GM12878 (cell line): ENCODE measurements around the gene ARMH1. TPM values are rescaled to one million over a fixed set of nuclear protein-coding genes. Genes with fewer than 3 reads are reported as not detected.

Experiments used
- ATAC-seq: fragments of 200-7000 bp; cut with Tn5 transposase; 3 replicates; pipeline ENCODE4 v1.9.1; 2020; ENCODE audit warnings: mild to moderate bottlenecking, moderate library complexity
- BruUV-seq: library from RNA; stranded (reverse); fragments of 400-500 nt; replicated peaks from 2 replicates; lab custom pipeline; 2021; lab: Mats Ljungman, UMichigan
- CTCF ChIA-PET: fragments of 300-600 bp; sonication (Branson Sonifier 250); formaldehyde crosslinking; extraction: SDS; loops from one replicate; lab custom pipeline; 2021; ENCODE audit warnings: inconsistent platforms; lab: Yijun Ruan, JAX
- POLR2A ChIA-PET: fragments of 350-600 bp; formaldehyde crosslinking; extraction: SDS; loops from one replicate; lab custom pipeline; 2021; ENCODE audit warnings: inconsistent platforms; lab: Charles Lee
- RAD21 ChIA-PET: fragments of 300-600 bp; sonication (Branson Sonifier 250); formaldehyde crosslinking; loops from one replicate; lab custom pipeline; 2023; ENCODE audit warnings: antibody characterized with exemption; ENCODE audit not compliant: unreplicated experiment; lab: Charles Lee
- SMC1A ChIA-PET: fragments of 300-600 bp; sonication (Branson Sonifier 250); formaldehyde crosslinking; loops from one replicate; lab custom pipeline; 2023; ENCODE audit not compliant: unreplicated experiment, uncharacterized antibody; lab: Charles Lee
- DNase-seq: peaks from one replicate; pipeline ENCODE4 v3.0.0-alpha.2; 2011; ENCODE audit warnings: low read depth, low spot score
- FAIRE-seq: peaks from 3 replicates; lab custom pipeline; 2011; peaks lifted over from hg19 to GRCh38; lab: Jason Lieb, UNC
- H2AFZ ChIP-seq: 2 replicates; pipeline ENCODE4 v1.6.0; 2011; ENCODE audit warnings: low read depth, low read length, control low read depth; ENCODE audit not compliant: control insufficient read depth
- H3K27ac ChIP-seq: 2 replicates; pipeline ENCODE4 v1.5.1; 2011; ENCODE audit warnings: control low read depth; ENCODE audit not compliant: control insufficient read depth, insufficient read depth
- H3K27me3 ChIP-seq, 2 experiments: replicated peaks in 1 of 2; 2 replicates each; pipeline versions ENCODE4 v1.6.0 to v1.6.1; 2011; ENCODE audit warnings: low read length in 1 of 2; ENCODE audit not compliant: control insufficient read depth in 2 of 2, insufficient read depth in 2 of 2
- H3K36me3 ChIP-seq, 2 experiments: 2 replicates each; pipeline ENCODE4 v1.5.1; 2011; ENCODE audit warnings: low read length in 1 of 2; ENCODE audit not compliant: control insufficient read depth in 2 of 2, insufficient read depth in 2 of 2
- H3K4me1 ChIP-seq: 2 replicates; pipeline ENCODE4 v1.6.1; 2011; ENCODE audit warnings: mild to moderate bottlenecking, low read length, moderate library complexity, mixed read lengths; ENCODE audit not compliant: control insufficient read depth, insufficient read depth
- H3K4me2 ChIP-seq: 2 replicates; pipeline ENCODE4 v1.6.0; 2011; ENCODE audit warnings: control low read depth; ENCODE audit not compliant: control insufficient read depth, insufficient read depth
- H3K4me3 ChIP-seq: fragments of 200-600 bp; sonication (generic); 2 replicates; pipeline ENCODE4 v1.5.1; 2016
- H3K79me2 ChIP-seq: 2 replicates; pipeline ENCODE4 v1.6.0; 2011; ENCODE audit warnings: low read length; ENCODE audit not compliant: control insufficient read depth, insufficient read depth
- H3K9ac ChIP-seq: 2 replicates; pipeline ENCODE4 v1.8.0; 2011; ENCODE audit warnings: low read length, control low read depth, mixed read lengths; ENCODE audit not compliant: control insufficient read depth, insufficient read depth
- H3K9me3 ChIP-seq: replicated peaks from 3 replicates; pipeline ENCODE4 v1.5.1; 2011; ENCODE audit warnings: mild to moderate bottlenecking, low read length; ENCODE audit not compliant: control insufficient read depth, insufficient read depth
- H4K20me1 ChIP-seq: 2 replicates; pipeline ENCODE4 v1.6.0; 2011; ENCODE audit not compliant: control insufficient read depth, insufficient read depth
- EED ChIP-seq: sonication (generic); IDR thresholded peaks from 2 replicates; pipeline ENCODE4 v1.6.1; 2016; ENCODE audit warnings: antibody characterized with exemption, low read depth
- NR2F1 ChIP-seq: fragments of 450-650 bp; conservative IDR thresholded peaks from 2 replicates; pipeline ENCODE4 v1.6.1; 2017; ENCODE audit warnings: mild to moderate bottlenecking
- NRF1 ChIP-seq: conservative IDR thresholded peaks from 2 replicates; pipeline ENCODE4 v1.6.1; 2011; ENCODE audit warnings: mild to moderate bottlenecking, low read depth, low read length, improper control_type of control experiment
- POU2F2 ChIP-seq: IDR thresholded peaks from 3 replicates; pipeline ENCODE4 v1.6.1; 2011; ENCODE audit warnings: low read depth, mild to moderate bottlenecking, low read length, borderline replicate concordance
- RAD51 ChIP-seq: fragments of 450-650 bp; IDR thresholded peaks from 2 replicates; pipeline ENCODE4 v1.6.1; 2016; ENCODE audit warnings: moderate library complexity, mild to moderate bottlenecking, inconsistent platforms
- RELB ChIP-seq: fragments of 450-650 bp; IDR thresholded peaks from 2 replicates; pipeline ENCODE4 v1.6.1; 2017; ENCODE audit warnings: low read depth, mild to moderate bottlenecking, moderate library complexity
- RUNX3 ChIP-seq: IDR thresholded peaks from 2 replicates; pipeline ENCODE4 v1.6.1; 2012; ENCODE audit warnings: low read length, inconsistent platforms
- SPI1 ChIP-seq: IDR thresholded peaks from 2 replicates; pipeline ENCODE4 v1.6.1; 2011; ENCODE audit warnings: low read depth, mild to moderate bottlenecking, low read length, moderate library complexity, borderline replicate concordance; ENCODE audit not compliant: insufficient read depth
- STAT3 ChIP-seq: IDR thresholded peaks from 2 replicates; pipeline ENCODE4 v1.6.1; 2011; ENCODE audit warnings: low read depth, low read length, improper control_type of control experiment
- ZSCAN29 ChIP-seq: fragments of 450-650 bp; IDR thresholded peaks from 2 replicates; pipeline ENCODE4 v1.6.1; 2017; ENCODE audit warnings: mild to moderate bottlenecking, moderate library complexity
- WGBS: methylation state at CpG from one replicate; pipeline ENCODE4 v1.1.6; 2016; ENCODE audit warnings: low lambda C conversion rate; ENCODE audit not compliant: insufficient replicate concordance, insufficient coverage; ENCODE audit errors: missing lambda C conversion rate; 5-methylcytosine and 5-hydroxymethylcytosine counted together
- in situ Hi-C: fragments of 300-500 bp; cut with MboI; formaldehyde crosslinking; loops from 9 replicates; pipeline ENCODE4 v1.14.3; 2018; ENCODE audit warnings: mixed read lengths
- intact Hi-C: fragments of 100-400 bp; cut with micrococcal nuclease; formaldehyde crosslinking; loops from one replicate; pipeline ENCODE4 v1.14.2; 2022; ENCODE audit not compliant: unreplicated experiment
- polyA plus RNA-seq, 11 experiments: library from polyadenylated mRNA; depleted of rRNA in 4 of 11; unstranded in 6 of 11; stranded (reverse) in 5 of 11; fragments of >200 nt; fragmentation: Nextera tagmentation in 4 of 11; fragmentation: Illumina TruSeq in 1 of 11; extraction: Ambion mirVana in 4 of 11; extraction: Trizol in 1 of 11; gene quantifications; 1 replicate in 1 of 11; 2 replicates in 10 of 11; pipeline versions ENCODE4 v1.2.1 to v1.2.3, GENCODE V29; 2011 to 2016; ENCODE audit warnings: inconsistent platforms in 2 of 11, missing spikeins in 2 of 11, low read depth in 1 of 11
- total RNA-seq, 4 experiments: library from RNA; depleted of rRNA in 3 of 4; stranded (reverse); fragments of >200 nt in 3 of 4; fragmentation: Illumina TruSeq in 1 of 4; extraction: Trizol in 1 of 4; gene quantifications; 2 replicates each; pipeline versions ENCODE4 v1.2.1 to v1.2.3, GENCODE V29; 2013 to 2021

ARMH1 gene
- total and polyA plus RNA-seq, 10 of the 15 experiments (the other 5 are each of a cell fraction or from before 2014, with no cell fraction given): 0.93 to 43.9 (median 8.2) TPM

- no TSS peak for BruUV-seq
- POLR2A ChIA-PET: interaction anchor here (0.6 to 9.8 kb wide), 7 partner anchors 9 to 294 kb away, joined by 3 to 110 read pairs (median 3); partner anchors contain the start of genes HECTD3 and RNU5D-1
- FAIRE-seq: no peak
- 0% methylated on average over 1 of the region's 1 CpG for WGBS
- Histone ChIP-seq H3K27ac (peak overlapping the region; percentile 49; the same call in 1 of the 2 replicates), H3K79me2 (no peaks in the 10 kb centered on the region), H3K27me3 (no peaks in the 10 kb centered on the region), H4K20me1 (no peaks in the 10 kb centered on the region), H3K9ac (no peak overlapping the region), H2AFZ (no peak overlapping the region), H3K9me3 (no peaks in the 10 kb centered on the region), H3K36me3 (no peaks in the 10 kb centered on the region), H3K4me1 (peaks cover 56% of the 10 kb centered on the region), H3K4me3 (no peak overlapping the region), H3K4me2 (peak overlapping the region; percentile 31)
- intact Hi-C loops: no loop called here
- no peak for ATAC-seq
- CTCF ChIA-PET: interaction anchor here (0.6 to 12.6 kb wide), 11 partner anchors 9 to 582 kb away, joined by 3 to 175 read pairs (median 5); partner anchors contain the start of genes BEST4 and RNU5D-1
- TF ChIP-seq RAD51 (no peak), POU2F2 (no peak), NR2F1 (no peak), NRF1 (no peak), STAT3 (no peak), SPI1 (no peak), RELB (no peak), RUNX3 (no peak), EED (no peak), ZSCAN29 (no peak)
- DNase-seq: no peak
- RAD21 ChIA-PET: interaction anchor here (1.0 to 2.6 kb wide), 6 partner anchors 11 to 773 kb away, joined by 3 to 11 read pairs (median 4); partner anchors contain the start of genes RNU5D-1 and TESK2
- SMC1A ChIA-PET: interaction anchor here (0.8 to 9.8 kb wide), 10 partner anchors 11 to 584 kb away, joined by 3 to 73 read pairs (median 5); partner anchors contain the start of genes PLK3, RNU5D-1 and UROD
- in situ Hi-C loops: loop anchor here (5.0 kb wide), 1 partner anchor 585 kb away; no protein-coding TSS in a partner anchor
Measured at GRCh38 chr1:44717653-44718052, 43.1 kb downstream of the ARMH1 start.
